Esophagus (tissue), 2 donors: Measurements from ENCODE around the gene VGLL4. TPM values are rescaled to one million over a fixed set of nuclear protein-coding genes. Genes with fewer than 3 reads are reported as not detected.
"Not testable (repeated sequence)": the region's sequence is repeated elsewhere in the genome, so short reads cannot be mapped to it uniquely, and the experiment has no call there.

Source experiments
- H3K27ac ChIP-seq, 2 donors: one replicate each; pipeline ENCODE4 v1.5.1; 2013; ENCODE audit warnings: low read depth in 2 of 2, mild to moderate bottlenecking in 2 of 2, inconsistent platforms in 1 of 2, low read length in 1 of 2, moderate library complexity in 1 of 2
- H3K27me3 ChIP-seq, 2 donors: one replicate each; pipeline ENCODE4 v1.6.1; 2013; ENCODE audit warnings: low read length in 2 of 2, control low read depth in 1 of 2, mild to moderate bottlenecking in 1 of 2; ENCODE audit not compliant: insufficient read depth in 2 of 2, control insufficient read depth in 1 of 2
- H3K36me3 ChIP-seq, 2 donors: one replicate each; pipeline ENCODE4 v1.6.1; 2013; ENCODE audit warnings: low read length in 1 of 2; ENCODE audit not compliant: control insufficient read depth in 2 of 2, insufficient read depth in 2 of 2
- H3K4me1 ChIP-seq, 2 donors: one replicate each; pipeline ENCODE4 v1.6.1; 2013; ENCODE audit warnings: low read length in 1 of 2; ENCODE audit not compliant: control insufficient read depth in 2 of 2, insufficient read depth in 2 of 2
- H3K4me3 ChIP-seq, 2 donors: one replicate each; pipeline ENCODE4 v1.5.1; 2013; ENCODE audit warnings: low read length in 2 of 2, mild to moderate bottlenecking in 2 of 2, low read depth in 1 of 2, moderate library complexity in 1 of 2
- H3K9me3 ChIP-seq, 2 donors: one replicate each; pipeline ENCODE4 v1.6.1; 2013; ENCODE audit warnings: mild to moderate bottlenecking in 2 of 2, low read depth in 1 of 2, low read length in 1 of 2, moderate library complexity in 1 of 2; ENCODE audit not compliant: control insufficient read depth in 2 of 2, insufficient read depth in 1 of 2
- whole genome bisulfite sequencing, 2 donors: extraction: QIAGEN DNeasy Blood & Tissue Kit; methylation state at CpG; one replicate each; pipeline ENCODE4 v1.1.7; 2013; 5-methylcytosine and 5-hydroxymethylcytosine counted together
- polyA plus RNA-seq, 2 donors: library from polyadenylated mRNA; stranded (reverse); fragments of 200-250 nt; gene quantifications; one replicate each; pipeline ENCODE4 v1.2.3, GENCODE V29; 2013
- donor health status: healthy with polysubstance abuse.
- donor health status: Bipolar disorder and iron deficiency.

The VGLL4 gene
- polyA plus RNA-seq, 2 donors = 23.1 to 26.3 TPM

- H3K36me3 ChIP-seq = no peaks in the 10 kb centered on the region
- H3K4me1 ChIP-seq = peaks cover 3 to 17% of the 10 kb centered on the region in 2 donors
- 74 to 83% methylated on average over 23 of the region's 23 CpGs for WGBS, 2 donors
- no peaks in the 10 kb centered on the region for H3K27me3 ChIP-seq
- no peak overlapping the region for H3K4me3 ChIP-seq
- no peak overlapping the region for H3K27ac ChIP-seq
- no peaks in the 10 kb centered on the region for H3K9me3 ChIP-seq
Measured at GRCh38 chr3:11536132-11536935, 107.4 kb downstream of the VGLL4 start.

- Histone ChIP-seq H3K4me3 (no peak overlapping the region), H3K9me3 (no peaks in the 10 kb centered on the region), H3K36me3 (no peaks in the 10 kb centered on the region), H3K27ac (no peak overlapping the region), H3K27me3 (no peaks in the 10 kb centered on the region), H3K4me1 (peaks cover 3 to 19% of the 10 kb centered on the region in 2 donors)
- WGBS, 2 donors = 96 to 97% methylated on average over 13 of the region's 13 CpGs
Measured at GRCh38 chr3:11535243-11535960, 108.3 kb downstream of the VGLL4 start.

GRCh38 chr3:11534793-11535101 is 109.0 kb downstream of the VGLL4 start:
- Histone ChIP-seq H3K27me3 (no peaks in the 10 kb centered on the region), H3K27ac (peak overlapping the region in 1 of 2 donors; percentile 16), H3K36me3 (no peaks in the 10 kb centered on the region), H3K4me1 (peaks cover 5 to 22% of the 10 kb centered on the region in 2 donors), H3K9me3 (no peaks in the 10 kb centered on the region), H3K4me3 (no peak overlapping the region)
- WGBS, 2 donors = 93 to 97% methylated on average over 7 of the region's 7 CpGs

GRCh38 chr3:11534011-11534792 is 109.5 kb downstream of the VGLL4 start:
- 61 to 77% methylated on average over 21 of the region's 21 CpGs for WGBS, 2 donors
- no peaks in the 10 kb centered on the region for H3K9me3 ChIP-seq
- H3K27me3 ChIP-seq = no peaks in the 10 kb centered on the region
- no peaks in the 10 kb centered on the region for H3K36me3 ChIP-seq
- peaks cover 5 to 25% of the 10 kb centered on the region in 2 donors for H3K4me1 ChIP-seq
- no peak overlapping the region for H3K4me3 ChIP-seq
- H3K27ac ChIP-seq = peak overlapping the region in 1 of 2 donors; percentile 16

- Histone ChIP-seq H3K4me3 (no peak overlapping the region), H3K36me3 (no peaks in the 10 kb centered on the region), H3K4me1 (peaks cover 5 to 25% of the 10 kb centered on the region in 2 donors), H3K27me3 (no peaks in the 10 kb centered on the region), H3K9me3 (no peaks in the 10 kb centered on the region), H3K27ac (no peak overlapping the region)
- WGBS, 2 donors = 56 to 76% methylated on average over 9 of the region's 9 CpGs
Measured at GRCh38 chr3:11532931-11533391, 110.8 kb downstream of the VGLL4 start.

- Histone ChIP-seq H3K27ac (peak overlapping the region in 1 of 2 donors; percentile 34), H3K9me3 (no peaks in the 10 kb centered on the region), H3K27me3 (no peaks in the 10 kb centered on the region), H3K4me1 (peaks cover 5 to 19% of the 10 kb centered on the region in 2 donors), H3K36me3 (no peaks in the 10 kb centered on the region), H3K4me3 (no peak overlapping the region)
- 37 to 59% methylated on average over 11 of the region's 11 CpGs for WGBS, 2 donors
Measured at GRCh38 chr3:11530153-11530721, 113.5 kb downstream of the VGLL4 start.

- no peak overlapping the region for H3K27ac ChIP-seq
- WGBS, 2 donors = 78% methylated on average over 4 of the region's 4 CpGs
Measured at GRCh38 chr3:11529281-11529680, 114.4 kb downstream of the VGLL4 start.

GRCh38 chr3:11526121-11526520 is 117.6 kb downstream of the VGLL4 start:
- H3K36me3 ChIP-seq, H3K4me3 ChIP-seq, H3K4me1 ChIP-seq, H3K27me3 ChIP-seq, H3K27ac ChIP-seq, H3K9me3 ChIP-seq: not testable (repeated sequence)
- 97 to 99% methylated on average over 5 of the region's 5 CpGs for WGBS, 2 donors

More at GRCh38 chr3:11529281-11529680, 114.4 kb downstream of the VGLL4 start:
- H3K36me3 ChIP-seq = no peaks in the 10 kb centered on the region
- no peaks in the 10 kb centered on the region for H3K27me3 ChIP-seq
- peaks cover 5 to 14% of the 10 kb centered on the region in 2 donors for H3K4me1 ChIP-seq
- no peaks in the 10 kb centered on the region for H3K9me3 ChIP-seq
- H3K4me3 ChIP-seq = no peak overlapping the region

- H3K27me3 ChIP-seq = no peaks in the 10 kb centered on the region
- H3K4me3 ChIP-seq = no peak overlapping the region
- H3K4me1 ChIP-seq = peaks cover 2 to 3% of the 10 kb centered on the region in 2 donors
- H3K9me3 ChIP-seq = no peaks in the 10 kb centered on the region
- no peaks in the 10 kb centered on the region for H3K36me3 ChIP-seq
- H3K27ac ChIP-seq = no peak overlapping the region
- WGBS, 2 donors = 48 to 66% methylated on average over 7 of the region's 7 CpGs
Measured at GRCh38 chr3:11523572-11524101, 120.1 kb downstream of the VGLL4 start.
